SK-N-SH (cell line): ENCODE results near the gene IRF2.

ENCODE experiments used
- CTCF ChIP-seq: fragments of 200-600 bp; sonication (generic); IDR thresholded peaks from 2 replicates; pipeline ENCODE4 v1.6.1; 2017; ENCODE audit warnings: antibody characterized with exemption, mild to moderate bottlenecking, moderate library complexity
- FOXJ3 ChIP-seq: sonication (generic); formaldehyde crosslinking; IDR thresholded peaks from 2 replicates; pipeline ENCODE4 v1.5.1; 2020; ENCODE audit warnings: mild to moderate bottlenecking, missing genetic modification reagents
- GABPA ChIP-seq: IDR thresholded peaks from 2 replicates; pipeline ENCODE4 v1.4.0; 2012; ENCODE audit warnings: low read depth, mild to moderate bottlenecking
- JUND ChIP-seq: IDR thresholded peaks from 2 replicates; pipeline ENCODE4 v1.4.0; 2012
- POLR2AphosphoS5 ChIP-seq: IDR thresholded peaks from 2 replicates; pipeline ENCODE4 v1.6.1; 2012; ENCODE audit warnings: low read depth, low read length
- RCOR1 ChIP-seq: fragments of 150-350 bp; IDR thresholded peaks from 2 replicates; pipeline ENCODE4 v1.6.1; 2017; ENCODE audit warnings: antibody characterized with exemption, low read length
- REST ChIP-seq: IDR thresholded peaks from 2 replicates; pipeline ENCODE4 v1.6.1; 2012; ENCODE audit warnings: mild to moderate bottlenecking, low read depth, low read length, moderate library complexity
- RFX5 ChIP-seq: IDR thresholded peaks from 2 replicates; pipeline ENCODE4 v1.6.1; 2012; ENCODE audit warnings: mild to moderate bottlenecking, improper control_type of control experiment, low read length

DNA sequence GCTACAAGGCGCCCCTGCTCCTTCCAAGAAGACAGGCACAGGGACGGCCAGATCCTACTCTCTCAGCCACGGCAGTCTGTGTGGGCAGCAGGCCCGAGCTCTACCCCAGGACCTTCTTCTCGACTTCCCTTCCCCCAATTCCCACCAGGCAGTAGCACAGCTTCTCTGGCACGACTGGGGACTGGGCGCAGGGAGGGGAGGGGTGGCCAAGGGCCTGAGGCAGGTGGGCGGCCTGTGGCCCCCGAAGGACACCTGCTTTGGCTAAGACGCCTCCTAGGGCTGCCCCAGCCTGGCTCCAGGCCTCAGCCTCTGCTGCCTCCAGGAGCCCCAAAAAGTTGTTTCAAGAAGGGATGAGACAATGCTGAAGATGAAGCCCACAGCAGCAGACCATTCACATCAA lies 24.2 kb upstream of the IRF2 start:
- TF ChIP-seq RCOR1: no peak
- TF ChIP-seq FOXJ3 (CRISPR knock-in tag): no peak
- no peak for TF ChIP-seq REST
- no peak for TF ChIP-seq POLR2AphosphoS5
- no peak for TF ChIP-seq RFX5
- TF ChIP-seq GABPA: no peak
- TF ChIP-seq JUND: no peak
- TF ChIP-seq CTCF: no peak
